ENCODE data around the gene MEI1. TPM values are rescaled to one million over a fixed set of nuclear protein-coding genes. Genes with fewer than 3 reads are reported as not detected.

MEI1 gene
- total RNA-seq, 1 donor from 2014 or later, result 2.3 TPM

GRCh38 chr22:41808400-41808799, 109.1 kb downstream of the MEI1 start:
- Histone ChIP-seq H3K27ac (no peak overlapping the region), H3K9me3 (no peaks in the 10 kb centered on the region), H3K4me1 (no peaks in the 10 kb centered on the region), H3K27me3 (no peaks in the 10 kb centered on the region), H3K4me3 (no peak overlapping the region), H3K36me3 (no peaks in the 10 kb centered on the region)
- intact Hi-C loops (cut with DNase I), result no loop called here
- no peak for TF ChIP-seq CTCF (IDR thresholded peaks at IDR 0.05)
- DNase-seq, result no peak
- no peak for ATAC-seq

- intact Hi-C loops (cut with DNase I), result no loop called here
- ATAC-seq (no peak), DNase-seq (no peak)
- TF ChIP-seq CTCF (IDR thresholded peaks at IDR 0.05), result no peak
- H3K36me3 ChIP-seq, result no peaks in the 10 kb centered on the region
- no peaks in the 10 kb centered on the region for H3K4me1 ChIP-seq
- no peak overlapping the region for H3K4me3 ChIP-seq
- no peak overlapping the region for H3K27ac ChIP-seq
- no peaks in the 10 kb centered on the region for H3K9me3 ChIP-seq
- no peaks in the 10 kb centered on the region for H3K27me3 ChIP-seq
These were observed 110.7 kb downstream of the MEI1 start for GRCh38 chr22:41810022-41810421.

- no peaks in the 10 kb centered on the region for H3K9me3 ChIP-seq
- no peak overlapping the region for H3K27ac ChIP-seq
- ATAC-seq, result no peak
- no peak for TF ChIP-seq CTCF (IDR thresholded peaks at IDR 0.05)
- H3K36me3 ChIP-seq, result no peaks in the 10 kb centered on the region
- DNase-seq, result no peak
- no peaks in the 10 kb centered on the region for H3K4me1 ChIP-seq
- no peak overlapping the region for H3K4me3 ChIP-seq
- no peaks in the 10 kb centered on the region for H3K27me3 ChIP-seq
- intact Hi-C loops (cut with DNase I), result no loop called here
These were observed 113.7 kb downstream of the MEI1 start for GRCh38 chr22:41812805-41813545.

GRCh38 chr22:41813726-41814410, 114.6 kb downstream of the MEI1 start:
- intact Hi-C loops (cut with DNase I), result no loop called here

GRCh38 chr22:41815716-41816115, 116.4 kb downstream of the MEI1 start:
- Histone ChIP-seq H3K4me1 (no peaks in the 10 kb centered on the region), H3K4me3 (no peak overlapping the region), H3K27me3 (no peaks in the 10 kb centered on the region), H3K27ac (no peak overlapping the region), H3K36me3 (no peaks in the 10 kb centered on the region), H3K9me3 (no peaks in the 10 kb centered on the region)
- ATAC-seq, result no peak
- no peak for DNase-seq
- no peak for TF ChIP-seq CTCF (IDR thresholded peaks at IDR 0.05)
- intact Hi-C loops (cut with DNase I), result no loop called here

More at GRCh38 chr22:41813726-41814410, 114.6 kb downstream of the MEI1 start:
- Histone ChIP-seq H3K36me3 (no peaks in the 10 kb centered on the region), H3K9me3 (no peaks in the 10 kb centered on the region), H3K27me3 (no peaks in the 10 kb centered on the region), H3K4me3 (no peak overlapping the region), H3K4me1 (no peaks in the 10 kb centered on the region), H3K27ac (no peak overlapping the region)
- DNase-seq (no peak), ATAC-seq (no peak)
- TF ChIP-seq CTCF (IDR thresholded peaks at IDR 0.05), result no peak

All from upper lobe of right lung (tissue), 1 donor.